ENCODE results near the gene CIPC. TPM values are rescaled to one million over a fixed set of nuclear protein-coding genes. Genes with fewer than 3 reads are reported as not detected.

The CIPC gene
- total RNA-seq, 1 experiment from 2014 or later = 31.1 TPM

- CTCF ChIA-PET = no interaction called here
- Histone ChIP-seq H3K4me3 (ENCODE audit: low read depth, low read length, poor library complexity, severe bottlenecking) (no peak overlapping the region), H3K27me3 (replicated peaks; ENCODE audit: insufficient read depth, low read depth, low read length, poor library complexity) (no peaks in the 10 kb centered on the region), H3K36me3 (ENCODE audit: insufficient read depth, low read length, poor library complexity, severe bottlenecking) (peaks cover 13% of the 10 kb centered on the region), H3K4me1 (ENCODE audit: insufficient read depth, low read length, poor library complexity, severe bottlenecking) (peaks cover 11% of the 10 kb centered on the region), H3K9me3 (ENCODE audit: low read depth, low read length, poor library complexity, severe bottlenecking) (no peaks in the 10 kb centered on the region), H3K27ac (ENCODE audit: low read depth, low read length, poor library complexity, severe bottlenecking) (no peak overlapping the region)
- DNase-seq (ENCODE audit: low spot score) = no peak
- TF ChIP-seq CTCF (conservative IDR thresholded peaks at IDR 0.05; ENCODE audit: low read depth, low read length) (no peak), EZH2 (IDR thresholded peaks at IDR 0.05; ENCODE audit: borderline replicate concordance, low read depth, low read length, poor library complexity, severe bottlenecking) (no peak)
- BruUV-seq (replicated peaks) = no TSS peak
- intact Hi-C loops (cut with micrococcal nuclease; ENCODE audit: unreplicated experiment) = no loop called here
- POLR2A ChIA-PET (ENCODE audit: low non-redundant PET) = no interaction called here
These were observed 4.1 kb downstream of the CIPC start for GRCh38 chr14:77102154-77102553.

GRCh38 chr14:77103475-77103874 lies 5.4 kb downstream of the CIPC start:
- CTCF ChIA-PET = no interaction called here
- no peak overlapping the region for H3K27ac ChIP-seq (ENCODE audit: low read depth, low read length, poor library complexity, severe bottlenecking)
- TF ChIP-seq EZH2 (IDR thresholded peaks at IDR 0.05; ENCODE audit: borderline replicate concordance, low read depth, low read length, poor library complexity, severe bottlenecking) (no peak), CTCF (conservative IDR thresholded peaks at IDR 0.05; ENCODE audit: low read depth, low read length) (no peak)
- H3K27me3 ChIP-seq (replicated peaks; ENCODE audit: insufficient read depth, low read depth, low read length, poor library complexity) = no peaks in the 10 kb centered on the region
- BruUV-seq (replicated peaks) = no TSS peak
- no peak for DNase-seq (ENCODE audit: low spot score)
- H3K4me3 ChIP-seq (ENCODE audit: low read depth, low read length, poor library complexity, severe bottlenecking) = no peak overlapping the region
- POLR2A ChIA-PET (ENCODE audit: low non-redundant PET) = no interaction called here
- intact Hi-C loops (cut with micrococcal nuclease; ENCODE audit: unreplicated experiment) = no loop called here
- no peaks in the 10 kb centered on the region for H3K9me3 ChIP-seq (ENCODE audit: low read depth, low read length, poor library complexity, severe bottlenecking)
- H3K36me3 ChIP-seq (ENCODE audit: insufficient read depth, low read length, poor library complexity, severe bottlenecking) = peaks cover 21% of the 10 kb centered on the region
- peaks cover 11% of the 10 kb centered on the region for H3K4me1 ChIP-seq (ENCODE audit: insufficient read depth, low read length, poor library complexity, severe bottlenecking)

- BruUV-seq (replicated peaks) = no TSS peak
- H3K27ac ChIP-seq (ENCODE audit: low read depth, low read length, poor library complexity, severe bottlenecking) = no peak overlapping the region
- no peaks in the 10 kb centered on the region for H3K9me3 ChIP-seq (ENCODE audit: low read depth, low read length, poor library complexity, severe bottlenecking)
- no peak for DNase-seq (ENCODE audit: low spot score)
- H3K4me3 ChIP-seq (ENCODE audit: low read depth, low read length, poor library complexity, severe bottlenecking) = no peak overlapping the region
- POLR2A ChIA-PET (ENCODE audit: low non-redundant PET) = no interaction called here
- no peak for TF ChIP-seq EZH2 (IDR thresholded peaks at IDR 0.05; ENCODE audit: borderline replicate concordance, low read depth, low read length, poor library complexity, severe bottlenecking)
- no peak for TF ChIP-seq CTCF (conservative IDR thresholded peaks at IDR 0.05; ENCODE audit: low read depth, low read length)
- CTCF ChIA-PET = no interaction called here
- H3K4me1 ChIP-seq (ENCODE audit: insufficient read depth, low read length, poor library complexity, severe bottlenecking) = peaks cover 13% of the 10 kb centered on the region
- intact Hi-C loops (cut with micrococcal nuclease; ENCODE audit: unreplicated experiment) = no loop called here
- peaks cover 21% of the 10 kb centered on the region for H3K36me3 ChIP-seq (ENCODE audit: insufficient read depth, low read length, poor library complexity, severe bottlenecking)
- H3K27me3 ChIP-seq (replicated peaks; ENCODE audit: insufficient read depth, low read depth, low read length, poor library complexity) = no peaks in the 10 kb centered on the region
These were observed 5.9 kb downstream of the CIPC start for GRCh38 chr14:77103951-77104350.
